HG02884 (cell line): ENCODE measurements around the gene OR6C3.
"Not testable (repeated sequence)": the region's sequence is repeated elsewhere in the genome, so short reads cannot be mapped to it uniquely, and the experiment has no call there.

Source experiments
- ATAC-seq: cut with Tn5 transposase; IDR thresholded peaks from one replicate; pipeline ENCODE4 v1.9.1; 2021; ENCODE audit warnings: mild to moderate bottlenecking, moderate library complexity; ENCODE audit not compliant: unreplicated experiment

OR6C3 gene

GRCh38 chr12:55330446-55330845 is at the start of gene OR6C3:
TSS of gene OR6C3 (plus strand) at chr12:55330746. CDS start at chr12:55331701, 955 bp downstream.
- ATAC-seq: no peak

- no peak for ATAC-seq
Observed at GRCh38 chr12:55280991-55281390, 49.6 kb upstream of the OR6C3 start.

DNA sequence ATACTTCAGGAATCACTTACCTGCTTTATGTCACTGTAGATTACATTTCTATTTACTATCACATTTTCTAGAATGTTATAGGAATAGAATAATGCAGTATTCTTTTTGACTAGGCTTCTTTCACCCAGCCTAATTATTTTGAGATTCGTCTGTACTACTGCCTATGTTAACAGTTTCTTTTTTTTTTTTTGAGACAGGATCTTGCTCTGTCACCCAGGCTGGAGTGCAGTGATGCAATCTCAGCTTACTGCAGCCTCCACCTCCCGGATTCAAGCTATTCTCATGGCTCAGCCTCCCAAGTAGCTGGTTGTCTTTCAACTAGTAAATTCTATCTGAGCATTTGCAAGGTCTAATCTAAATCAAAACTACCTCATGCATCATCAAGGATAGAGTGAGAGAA is 40.5 kb upstream of the OR6C3 start:
- ATAC-seq: no peak

GRCh38 chr12:55296469-55296868 is 34.1 kb upstream of the OR6C3 start, which contains the start of gene OR6C6:
TSS of gene OR6C6 (minus strand) at chr12:55296569. CDS start at chr12:55295232, 1,337 bp downstream.
- ATAC-seq: no peak

- no peak for ATAC-seq
Observed at GRCh38 chr12:55314043-55314442, 16.5 kb upstream of the OR6C3 start, which contains the start of gene OR6C1. TSS of gene OR6C1 (plus strand) at chr12:55314343. CDS start at chr12:55320600, 6,257 bp downstream.

- no peak for ATAC-seq
Observed at GRCh38 chr12:55320201-55320600, 10.3 kb upstream of the OR6C3 start.

DNA sequence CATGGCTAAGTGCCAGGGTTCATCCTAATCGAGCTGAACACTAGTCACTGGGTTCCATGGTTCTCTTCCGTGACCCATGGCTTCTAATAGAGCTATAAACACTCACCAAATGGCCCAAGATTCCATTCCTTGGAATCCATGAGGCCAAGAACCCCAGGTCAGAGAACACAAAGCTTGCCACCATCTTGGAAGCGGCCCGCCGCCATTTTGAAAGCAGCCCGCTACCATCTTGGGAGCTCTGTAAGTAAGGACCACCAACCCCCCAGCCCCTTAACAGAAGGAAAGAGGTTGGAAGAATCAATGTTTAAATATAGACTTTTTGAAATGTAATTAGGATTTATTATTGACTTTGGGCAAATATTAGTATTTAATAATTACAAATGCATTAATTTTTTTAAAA is 4.7 kb upstream of the OR6C3 start:
- not testable (repeated sequence) for ATAC-seq

DNA sequence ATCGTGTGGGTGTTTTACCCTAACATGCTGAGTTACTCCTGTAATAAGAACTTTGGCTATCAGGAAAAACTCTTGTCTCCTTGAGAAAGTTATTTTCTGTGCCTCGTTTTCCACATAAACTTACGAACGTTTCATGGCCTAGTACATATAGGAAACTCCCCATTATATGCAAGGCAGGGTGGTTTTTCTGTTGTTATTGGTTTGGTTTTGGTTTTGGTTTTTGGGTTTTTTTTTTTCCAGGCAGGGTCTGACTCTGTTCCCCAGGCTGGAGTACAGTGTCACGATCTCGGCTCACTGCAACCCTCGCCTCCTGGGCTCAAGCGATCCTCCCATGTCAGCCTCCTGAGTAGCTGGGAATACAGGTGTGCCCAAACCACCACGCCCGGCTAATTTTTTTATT is 5.5 kb downstream of the OR6C3 start:
- ATAC-seq: no peak

DNA sequence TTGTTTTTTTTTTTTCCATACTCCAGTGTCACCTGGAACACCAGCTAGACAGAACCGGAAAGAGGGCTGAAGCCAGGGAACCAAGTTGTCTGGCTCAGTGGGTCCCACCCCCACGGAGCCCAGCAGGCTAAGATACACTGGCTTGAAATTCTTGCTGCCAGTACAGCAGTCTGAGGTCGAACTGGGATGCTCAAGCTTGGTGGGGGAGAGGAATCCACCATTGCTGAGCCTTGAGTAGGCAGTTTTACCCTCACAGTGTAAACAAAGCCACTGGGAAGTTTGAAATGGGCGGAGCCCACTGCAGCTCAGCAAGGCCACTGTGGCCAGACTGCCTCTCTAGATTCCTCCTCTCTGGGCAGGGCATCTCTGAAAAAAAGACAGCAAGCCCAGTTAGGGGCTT is 24.8 kb downstream of the OR6C3 start:
- not testable (repeated sequence) for ATAC-seq

- ATAC-seq: no peak
Observed at GRCh38 chr12:55362675-55363074, 32.1 kb downstream of the OR6C3 start, which contains the start of gene OR6C75. TSS of gene OR6C75 (plus strand) at chr12:55362975. CDS start at chr12:55365111, 2,136 bp downstream.

- ATAC-seq: no peak
Observed at GRCh38 chr12:55365086-55365485, 34.5 kb downstream of the OR6C3 start.

- no peak for ATAC-seq
Observed at GRCh38 chr12:55372521-55372920, 42.0 kb downstream of the OR6C3 start.
